GM10266 (cell line): ENCODE results near the gene HMGXB3.
A peak's percentile ranks its signal among the peaks of the same experiment; 100 is the strongest.

Experiments
- DNase-seq: peaks from one replicate; pipeline ENCODE4 v3.0.0; 2012; ENCODE audit errors: extremely low spot score
- TF ChIP-seq, protein P1 (sequence below): IDR thresholded peaks from 2 replicates; pipeline ENCODE4 v1.5.1; 2012; ENCODE audit warnings: mild to moderate bottlenecking, low read depth; ENCODE audit not compliant: control insufficient read depth, insufficient read depth; ENCODE audit errors: missing control alignments

Gene HMGXB3

DNA sequence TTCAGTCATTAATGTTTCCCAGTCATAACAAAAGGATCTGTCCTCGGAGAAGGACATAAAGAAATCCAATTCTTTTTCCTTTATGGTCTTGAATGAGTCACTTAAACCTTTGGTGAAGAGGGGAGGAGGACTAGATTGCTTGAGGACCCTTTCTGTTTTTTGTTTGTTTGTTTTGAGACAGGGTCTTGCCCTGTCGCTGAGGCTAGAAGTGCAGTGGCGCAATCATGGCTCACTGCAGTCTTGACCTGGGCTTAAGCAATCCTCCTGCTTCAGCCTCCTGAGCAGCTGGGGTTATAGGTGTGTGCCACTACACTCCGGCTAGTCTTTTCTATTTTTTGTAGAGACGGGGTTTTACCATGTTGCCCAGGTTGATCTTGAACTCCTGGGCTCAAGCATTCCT lies 12.4 kb upstream of the HMGXB3 start:
- TF ChIP-seq, protein P1, sequence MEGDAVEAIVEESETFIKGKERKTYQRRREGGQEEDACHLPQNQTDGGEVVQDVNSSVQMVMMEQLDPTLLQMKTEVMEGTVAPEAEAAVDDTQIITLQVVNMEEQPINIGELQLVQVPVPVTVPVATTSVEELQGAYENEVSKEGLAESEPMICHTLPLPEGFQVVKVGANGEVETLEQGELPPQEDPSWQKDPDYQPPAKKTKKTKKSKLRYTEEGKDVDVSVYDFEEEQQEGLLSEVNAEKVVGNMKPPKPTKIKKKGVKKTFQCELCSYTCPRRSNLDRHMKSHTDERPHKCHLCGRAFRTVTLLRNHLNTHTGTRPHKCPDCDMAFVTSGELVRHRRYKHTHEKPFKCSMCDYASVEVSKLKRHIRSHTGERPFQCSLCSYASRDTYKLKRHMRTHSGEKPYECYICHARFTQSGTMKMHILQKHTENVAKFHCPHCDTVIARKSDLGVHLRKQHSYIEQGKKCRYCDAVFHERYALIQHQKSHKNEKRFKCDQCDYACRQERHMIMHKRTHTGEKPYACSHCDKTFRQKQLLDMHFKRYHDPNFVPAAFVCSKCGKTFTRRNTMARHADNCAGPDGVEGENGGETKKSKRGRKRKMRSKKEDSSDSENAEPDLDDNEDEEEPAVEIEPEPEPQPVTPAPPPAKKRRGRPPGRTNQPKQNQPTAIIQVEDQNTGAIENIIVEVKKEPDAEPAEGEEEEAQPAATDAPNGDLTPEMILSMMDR, result no peak
- DNase-seq, result no peak

DNA sequence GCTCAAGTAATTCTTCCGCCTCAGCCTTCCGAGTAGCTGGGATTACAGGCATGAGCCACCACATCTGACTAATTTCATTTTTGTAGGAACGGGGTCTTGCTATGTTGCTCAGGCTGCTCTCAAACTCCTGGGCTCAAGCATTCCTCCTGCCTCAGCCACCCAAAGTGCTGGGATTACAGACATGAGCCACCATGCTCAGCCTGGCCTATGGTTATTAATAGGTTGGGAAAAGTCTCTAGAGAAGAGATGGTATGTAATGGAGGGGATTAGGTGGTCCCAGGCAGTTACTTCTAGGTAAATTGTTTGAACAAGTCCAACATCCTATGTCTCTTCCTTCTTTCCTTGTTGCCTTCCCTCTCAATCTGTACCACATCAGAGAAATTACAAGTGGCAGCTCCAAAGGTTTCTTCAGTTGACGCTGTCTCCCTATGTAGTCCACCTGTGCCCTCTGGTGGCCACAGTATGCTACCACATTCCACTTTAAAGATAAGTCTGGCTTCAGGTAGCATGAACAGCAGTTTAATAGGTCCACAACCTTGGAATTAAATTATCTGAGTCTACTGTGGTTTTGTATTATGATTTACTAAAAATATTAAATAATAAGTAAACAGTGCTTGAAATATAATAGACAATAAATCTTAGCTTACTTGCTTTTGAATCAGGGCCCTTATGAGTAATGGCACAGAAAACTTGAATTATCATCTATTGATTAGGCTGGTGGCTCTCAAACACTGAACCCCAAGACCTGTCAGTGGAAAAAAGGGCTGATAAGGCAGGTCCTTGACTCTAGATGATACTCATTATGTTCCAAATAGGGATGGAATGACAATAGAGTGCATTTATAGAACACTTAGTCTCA lies 9.8 kb upstream of the HMGXB3 start:
- peak; percentile 64 for DNase-seq
- TF ChIP-seq, protein P1, result peak; percentile 89

DNA sequence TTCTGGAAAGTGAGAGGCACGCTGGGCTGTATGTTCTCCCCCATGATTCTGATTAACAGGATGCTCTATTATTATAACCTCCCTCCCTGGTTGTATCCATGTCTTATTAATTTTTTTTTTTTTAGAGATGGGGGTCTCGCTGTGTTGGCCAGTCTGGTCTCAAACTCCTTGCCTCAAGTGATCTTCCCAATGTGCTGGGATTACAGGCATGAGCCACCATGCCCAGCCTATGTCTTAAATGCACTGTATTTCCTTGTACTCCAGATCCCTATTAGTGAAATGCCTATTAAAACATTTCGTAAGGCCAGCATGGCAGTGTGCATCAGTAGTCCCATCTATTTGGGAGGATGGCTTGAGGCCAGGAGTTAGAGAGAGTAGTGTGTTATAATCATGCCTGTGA lies 7.1 kb upstream of the HMGXB3 start:
- DNase-seq, result no peak
- TF ChIP-seq, protein P1, result no peak

DNA sequence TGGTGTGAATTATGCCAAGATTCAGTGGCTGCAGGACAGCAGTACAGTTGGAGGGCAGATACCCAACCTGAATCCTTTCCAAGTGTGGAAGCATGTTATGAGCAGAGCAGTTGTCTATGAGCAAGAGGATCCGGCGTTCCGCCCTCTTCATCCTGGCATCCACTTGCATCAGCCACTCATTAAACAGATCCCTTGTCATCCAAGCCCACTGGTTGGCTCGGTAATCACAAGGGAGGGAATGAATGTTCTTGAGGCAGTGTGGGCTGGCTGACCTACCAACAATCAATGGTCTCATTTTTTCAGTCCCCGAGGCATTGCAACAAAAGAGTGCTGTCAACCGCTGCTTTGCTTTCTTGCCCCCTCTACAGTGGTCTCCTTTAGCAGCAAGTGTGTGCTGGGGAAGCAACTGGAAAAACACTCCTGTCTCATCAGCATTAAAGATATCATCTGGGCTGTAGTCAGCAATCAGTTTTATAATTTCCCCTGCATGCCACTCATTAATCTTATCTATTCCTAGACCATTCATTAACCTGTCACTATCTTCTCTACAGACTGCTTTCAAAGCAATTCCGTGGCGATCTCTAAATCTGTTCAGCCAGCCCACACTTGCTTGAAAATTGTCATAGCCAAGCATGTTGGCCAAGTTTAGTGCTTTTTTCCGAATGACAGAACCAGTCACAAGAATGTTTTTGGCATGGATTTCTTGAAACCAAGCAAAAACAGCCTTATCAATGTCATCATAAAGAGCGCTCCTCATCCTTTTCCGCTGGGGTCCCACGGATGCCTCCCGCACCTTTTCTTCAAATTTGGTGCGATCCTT lies 4.9 kb upstream of the HMGXB3 start:
- TF ChIP-seq, protein P1, result no peak
- no peak for DNase-seq

DNA sequence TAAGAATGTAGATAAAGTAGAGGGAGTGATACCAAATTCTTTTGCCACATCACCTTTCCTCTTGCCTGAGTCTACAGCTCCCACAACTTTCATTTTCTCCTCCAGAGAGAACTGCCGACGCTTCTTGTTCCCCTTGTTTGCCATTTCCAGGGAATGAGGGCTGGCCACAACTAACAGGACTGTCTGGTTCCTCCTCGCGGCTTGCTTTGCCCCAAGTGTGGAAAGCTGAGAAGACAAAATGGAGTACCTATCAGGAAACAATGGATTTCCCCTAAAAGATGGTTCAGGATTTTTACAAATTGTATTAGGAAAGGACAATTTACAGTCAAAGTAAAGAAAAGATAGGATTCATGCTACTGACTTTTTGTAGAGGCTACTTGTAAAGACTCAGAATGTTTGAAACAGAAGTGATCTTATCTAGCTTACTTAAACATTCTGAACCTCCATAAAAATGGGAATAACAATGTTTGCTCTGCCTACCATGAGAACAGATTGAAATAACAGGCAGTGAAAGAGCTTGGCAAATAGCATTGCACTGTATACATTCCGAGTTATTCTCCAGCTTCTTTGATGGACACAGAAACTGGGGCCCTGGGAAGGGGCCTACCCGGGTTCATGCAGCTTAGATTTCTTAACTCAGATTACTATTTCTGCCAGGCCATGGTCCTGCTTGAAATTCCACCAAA lies 4.2 kb upstream of the HMGXB3 start:
- TF ChIP-seq, protein P1, result no peak

DNA sequence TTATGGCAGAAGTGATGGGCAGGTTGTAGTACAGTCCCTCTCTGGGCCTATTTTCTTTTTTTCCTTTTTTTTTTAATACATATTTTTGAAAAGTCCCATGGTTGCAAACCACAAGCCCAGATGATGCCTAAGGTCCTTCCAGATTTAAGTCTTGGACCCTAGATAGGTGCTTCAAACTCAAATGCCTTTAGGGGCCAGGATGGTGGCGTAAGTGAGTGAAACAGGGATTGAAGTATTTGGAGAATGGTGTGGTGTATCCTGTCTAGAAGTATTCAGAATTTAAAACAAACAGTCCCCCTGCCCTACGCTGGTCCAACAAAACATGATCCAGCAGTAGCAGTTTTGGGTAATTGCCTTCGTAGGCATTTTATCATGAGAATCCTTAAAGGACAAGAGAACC lies 2.3 kb upstream of the HMGXB3 start:
- no peak for DNase-seq
- TF ChIP-seq, protein P1, result no peak

More for the DNA sequence above, 4.2 kb upstream of the HMGXB3 start:
- DNase-seq, result no peak
